HL-60/S4 treated with retinoic acid at 250 ng/mL for 4 days and 3 days (cell line): Measurements from ENCODE around the gene UNC13B.
"Not testable (repeated sequence)": the region's sequence is repeated elsewhere in the genome, so short reads cannot be mapped to it uniquely, and the experiment has no call there.

Source experiments
- in situ Hi-C: fragments of 300-500 bp; cut with MboI; formaldehyde crosslinking; loops from 2 replicates; pipeline ENCODE4 v1.7.0; 2022; ENCODE audit warnings: low sequenced_read_pairs

Gene UNC13B

GRCh38 chr9:35161713-35162604 is at the start of gene UNC13B:
Gene UNC13B (plus strand): TSS chr9:35162009. CDS start chr9:35162284, 275 bp downstream.
- in situ Hi-C loops: no loop called here

GRCh38 chr9:35112257-35113020 is 49.4 kb upstream of the UNC13B start:
- in situ Hi-C loops: loop anchor here (10.0 kb wide), 1 partner anchor 352 kb away; no protein-coding TSS in a partner anchor

GRCh38 chr9:35114113-35114839 is 47.5 kb upstream of the UNC13B start:
- in situ Hi-C loops: loop anchor here (10.0 kb wide), 1 partner anchor 351 kb away; no protein-coding TSS in a partner anchor

- in situ Hi-C loops: loop anchor here (10.0 kb wide), 1 partner anchor 350 kb away; no protein-coding TSS in a partner anchor
Observed at GRCh38 chr9:35114840-35115628, 46.8 kb upstream of the UNC13B start.

GRCh38 chr9:35115680-35116538 is 45.9 kb upstream of the UNC13B start, which contains the start of gene ATOSB:
Gene ATOSB (minus strand): TSS chr9:35115862. CDS start chr9:35108274, 7,588 bp downstream.
- in situ Hi-C loops: loop anchor here (10.0 kb wide), 1 partner anchor 349 kb away; no protein-coding TSS in a partner anchor

- in situ Hi-C loops: loop anchor here (10.0 kb wide), 1 partner anchor 348 kb away; no protein-coding TSS in a partner anchor
Observed at GRCh38 chr9:35116539-35116897, 45.3 kb upstream of the UNC13B start.

- in situ Hi-C loops: loop anchor here (10.0 kb wide), 1 partner anchor 348 kb away; no protein-coding TSS in a partner anchor
Observed at GRCh38 chr9:35116898-35117551, 44.8 kb upstream of the UNC13B start.

GRCh38 chr9:35134920-35135319 is 26.9 kb upstream of the UNC13B start:
- in situ Hi-C loops: no loop called here

GRCh38 chr9:35135988-35136387 is 25.8 kb upstream of the UNC13B start:
- in situ Hi-C loops: no loop called here

- in situ Hi-C loops: no loop called here
Observed at GRCh38 chr9:35136866-35137265, 24.9 kb upstream of the UNC13B start.

GRCh38 chr9:35140093-35140492 is 21.7 kb upstream of the UNC13B start:
- in situ Hi-C loops: no loop called here

- in situ Hi-C loops: no loop called here
Observed at GRCh38 chr9:35142037-35142436, 19.8 kb upstream of the UNC13B start.

- in situ Hi-C loops: not testable (repeated sequence)
Observed at GRCh38 chr9:35147941-35148563, 13.8 kb upstream of the UNC13B start.

GRCh38 chr9:35152926-35153325 is 8.9 kb upstream of the UNC13B start:
- in situ Hi-C loops: no loop called here

- in situ Hi-C loops: no loop called here
Observed at GRCh38 chr9:35156781-35157180, 5.0 kb upstream of the UNC13B start.

GRCh38 chr9:35157836-35158235 is 4.0 kb upstream of the UNC13B start:
- in situ Hi-C loops: not testable (repeated sequence)

GRCh38 chr9:35158501-35159280 is 3.1 kb upstream of the UNC13B start:
- in situ Hi-C loops: no loop called here
